A673 (cell line): ENCODE data around the gene HEXA. TPM values are rescaled to one million over a fixed set of nuclear protein-coding genes. Genes with fewer than 3 reads are reported as not detected.
"Not testable (repeated sequence)": the region's sequence is repeated elsewhere in the genome, so short reads cannot be mapped to it uniquely, and the experiment has no call there.

Experiments
- BruUV-seq: library from RNA; stranded (reverse); fragments of 400-500 nt; replicated peaks from 2 replicates; lab custom pipeline; 2021; lab: Mats Ljungman, UMichigan
- CTCF ChIA-PET: fragments of 300-600 bp; sonication (Branson Sonifier 250); formaldehyde crosslinking; loops from one replicate; lab custom pipeline; 2022; ENCODE audit warnings: antibody characterized with exemption; lab: Charles Lee
- POLR2A ChIA-PET: fragments of 300-600 bp; sonication (Branson Sonifier 250); formaldehyde crosslinking; loops from one replicate; lab custom pipeline; 2022; ENCODE audit warnings: antibody characterized with exemption; ENCODE audit not compliant: low non-redundant PET; lab: Charles Lee
- DNase-seq: peaks from one replicate; pipeline ENCODE4 v3.0.0-alpha.2; 2015; ENCODE audit warnings: low spot score
- H3K27ac ChIP-seq: fragments of 200-600 bp; sonication (generic); 2 replicates; pipeline ENCODE4 v1.5.1; 2016; ENCODE audit warnings: mixed run types, low read depth, mild to moderate bottlenecking, mixed read lengths, antibody characterized with exemption, low read length; ENCODE audit not compliant: poor library complexity, severe bottlenecking
- H3K27me3 ChIP-seq: fragments of 200-600 bp; sonication (generic); replicated peaks from 2 replicates; pipeline ENCODE4 v1.6.1; 2017; ENCODE audit warnings: mixed run types, low read depth, mild to moderate bottlenecking, mixed read lengths, antibody characterized with exemption, low read length; ENCODE audit not compliant: insufficient read depth, poor library complexity
- H3K36me3 ChIP-seq: fragments of 200-600 bp; sonication (generic); 2 replicates; pipeline ENCODE4 v1.6.1; 2016; ENCODE audit warnings: mixed run types, mild to moderate bottlenecking, mixed read lengths, antibody characterized with exemption, low read length; ENCODE audit not compliant: insufficient read depth, poor library complexity, severe bottlenecking
- H3K4me1 ChIP-seq: fragments of 200-600 bp; sonication (generic); 2 replicates; pipeline ENCODE4 v1.6.1; 2017; ENCODE audit warnings: mixed run types, mild to moderate bottlenecking, mixed read lengths, antibody characterized with exemption, low read length; ENCODE audit not compliant: insufficient read depth, poor library complexity, severe bottlenecking
- H3K4me3 ChIP-seq: fragments of 200-600 bp; sonication (generic); 2 replicates; pipeline ENCODE4 v1.5.1; 2016; ENCODE audit warnings: low read depth, mixed run types, mild to moderate bottlenecking, mixed read lengths, low read length; ENCODE audit not compliant: poor library complexity, severe bottlenecking
- H3K9me3 ChIP-seq: fragments of 200-600 bp; sonication (generic); 2 replicates; pipeline ENCODE4 v1.6.1; 2016; ENCODE audit warnings: mixed run types, low read depth, mild to moderate bottlenecking, mixed read lengths, antibody characterized with exemption, low read length; ENCODE audit not compliant: poor library complexity, severe bottlenecking
- EZH2 ChIP-seq: fragments of 200-600 bp; sonication (generic); IDR thresholded peaks from 2 replicates; pipeline ENCODE4 v1.6.1; 2017; ENCODE audit warnings: borderline replicate concordance, low read depth, mild to moderate bottlenecking, mixed read lengths, antibody characterized with exemption, low read length; ENCODE audit not compliant: poor library complexity, severe bottlenecking
- intact Hi-C: fragments of 100-400 bp; cut with micrococcal nuclease; formaldehyde crosslinking; loops from one replicate; pipeline ENCODE4 v1.10.0; 2022; ENCODE audit not compliant: unreplicated experiment
- total RNA-seq: library from RNA; stranded (reverse); gene quantifications from 2 replicates; pipeline ENCODE4 v1.2.3, GENCODE V29; 2021
- TF ChIP-seq, protein P1 (sequence below): fragments of 300-800, 200-600 bp; sonication (generic); conservative IDR thresholded peaks from 2 replicates; pipeline ENCODE4 v1.5.1; 2017; ENCODE audit warnings: low read depth, mild to moderate bottlenecking, antibody characterized with exemption, low read length, moderate library complexity, mixed read lengths

HEXA gene
- total RNA-seq, 1 experiment from 2014 or later: 64.8 TPM

DNA sequence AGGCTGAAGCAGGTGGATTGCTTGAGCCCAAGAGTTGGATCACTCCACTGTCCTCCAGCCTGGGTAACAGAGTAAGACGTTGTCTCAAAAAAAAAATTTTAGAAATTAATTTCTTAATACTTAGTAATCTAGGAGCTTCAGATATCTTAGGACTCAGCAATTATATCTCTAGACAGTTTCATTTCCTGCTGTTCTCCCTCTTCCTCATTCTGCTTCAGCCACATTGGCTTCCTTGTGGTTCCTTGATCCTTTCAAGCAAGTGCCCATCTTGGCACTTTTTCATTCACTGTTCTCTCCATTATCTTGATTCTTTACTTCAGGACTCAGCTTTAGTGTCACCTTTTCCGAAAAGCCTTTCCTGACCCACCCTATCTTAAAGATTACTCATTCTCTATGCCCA is 44.8 kb upstream of the HEXA start:
- no peak for DNase-seq
- ChIA-PET CTCF (no interaction called here), POLR2A (no interaction called here)
- Histone ChIP-seq H3K36me3 (no peaks in the 10 kb centered on the region), H3K4me1 (no peaks in the 10 kb centered on the region), H3K9me3 (peaks cover 5% of the 10 kb centered on the region), H3K4me3 (no peak overlapping the region), H3K27me3 (peaks cover 32% of the 10 kb centered on the region), H3K27ac (no peak overlapping the region)
- intact Hi-C loops: no loop called here
- TF ChIP-seq, protein P1, sequence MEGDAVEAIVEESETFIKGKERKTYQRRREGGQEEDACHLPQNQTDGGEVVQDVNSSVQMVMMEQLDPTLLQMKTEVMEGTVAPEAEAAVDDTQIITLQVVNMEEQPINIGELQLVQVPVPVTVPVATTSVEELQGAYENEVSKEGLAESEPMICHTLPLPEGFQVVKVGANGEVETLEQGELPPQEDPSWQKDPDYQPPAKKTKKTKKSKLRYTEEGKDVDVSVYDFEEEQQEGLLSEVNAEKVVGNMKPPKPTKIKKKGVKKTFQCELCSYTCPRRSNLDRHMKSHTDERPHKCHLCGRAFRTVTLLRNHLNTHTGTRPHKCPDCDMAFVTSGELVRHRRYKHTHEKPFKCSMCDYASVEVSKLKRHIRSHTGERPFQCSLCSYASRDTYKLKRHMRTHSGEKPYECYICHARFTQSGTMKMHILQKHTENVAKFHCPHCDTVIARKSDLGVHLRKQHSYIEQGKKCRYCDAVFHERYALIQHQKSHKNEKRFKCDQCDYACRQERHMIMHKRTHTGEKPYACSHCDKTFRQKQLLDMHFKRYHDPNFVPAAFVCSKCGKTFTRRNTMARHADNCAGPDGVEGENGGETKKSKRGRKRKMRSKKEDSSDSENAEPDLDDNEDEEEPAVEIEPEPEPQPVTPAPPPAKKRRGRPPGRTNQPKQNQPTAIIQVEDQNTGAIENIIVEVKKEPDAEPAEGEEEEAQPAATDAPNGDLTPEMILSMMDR: no peak
- no peak for TF ChIP-seq EZH2
- no TSS peak for BruUV-seq

DNA sequence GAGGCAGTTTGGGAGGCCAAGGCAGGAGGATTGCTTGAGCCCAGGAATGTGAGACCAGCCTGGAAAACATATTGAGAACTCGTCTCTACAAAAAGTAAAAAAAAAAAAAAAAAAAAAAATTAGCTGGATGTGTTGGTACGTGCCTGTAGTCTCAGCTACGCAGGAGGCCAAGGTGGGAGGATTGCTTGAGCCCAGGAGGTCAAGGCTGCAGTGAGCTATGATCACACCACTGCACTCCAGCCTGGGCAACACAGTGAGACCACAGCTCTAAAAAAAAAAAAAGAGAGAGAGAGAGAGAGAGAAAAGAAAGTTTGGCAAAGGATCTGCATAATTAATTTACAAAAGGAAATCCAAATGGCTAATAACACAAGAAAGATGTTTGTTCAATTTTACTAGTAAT is 44.0 kb upstream of the HEXA start:
- DNase-seq, H3K4me3 ChIP-seq, H3K4me1 ChIP-seq, intact Hi-C loops, POLR2A ChIA-PET, H3K27ac ChIP-seq, H3K36me3 ChIP-seq, H3K9me3 ChIP-seq, BruUV-seq: not testable (repeated sequence)
- peaks cover 32% of the 10 kb centered on the region for H3K27me3 ChIP-seq
- CTCF ChIA-PET: interaction anchor here (0.6 kb wide), 1 partner anchor 525 kb away, joined by 4 read pairs; no protein-coding TSS in a partner anchor

DNA sequence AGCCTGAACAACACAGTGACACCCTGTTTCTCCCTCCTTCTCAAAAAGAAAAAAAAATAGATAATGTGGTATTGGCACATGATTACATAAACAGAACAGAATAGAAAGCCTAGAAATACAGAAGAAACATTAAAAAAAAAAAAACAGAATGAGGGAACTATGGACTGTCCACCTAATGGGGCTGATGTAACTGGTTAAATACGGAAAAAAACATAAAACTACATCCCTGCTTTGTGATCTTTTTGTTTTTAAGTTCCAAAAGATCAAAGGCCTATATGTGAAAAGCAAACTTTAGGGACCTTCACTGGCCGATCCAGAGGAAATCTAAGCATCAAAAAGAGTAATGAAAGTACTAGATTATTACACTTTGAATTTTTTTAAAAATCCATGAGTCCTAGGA is 39.5 kb upstream of the HEXA start:
- H3K9me3 ChIP-seq: no peaks in the 10 kb centered on the region
- H3K4me3 ChIP-seq: no peak overlapping the region
- H3K27ac ChIP-seq: no peak overlapping the region
- intact Hi-C loops: no loop called here
- ChIA-PET POLR2A (no interaction called here), CTCF (interaction anchor here (0.7 kb wide), 1 partner anchor 16 kb away, joined by 5 read pairs; no protein-coding TSS in a partner anchor)
- no peak for DNase-seq
- no TSS peak for BruUV-seq
- no peaks in the 10 kb centered on the region for H3K36me3 ChIP-seq
- TF ChIP-seq, protein P1: no peak
- no peak for TF ChIP-seq EZH2
- no peaks in the 10 kb centered on the region for H3K4me1 ChIP-seq
- H3K27me3 ChIP-seq: peaks cover 35% of the 10 kb centered on the region

- POLR2A ChIA-PET: not testable (repeated sequence)
Observed at GRCh38 chr15:72413337-72413736, 37.5 kb upstream of the HEXA start.

More at GRCh38 chr15:72413337-72413736, 37.5 kb upstream of the HEXA start:
- H3K36me3 ChIP-seq, H3K4me1 ChIP-seq, H3K4me3 ChIP-seq, H3K9me3 ChIP-seq, CTCF ChIA-PET, DNase-seq, BruUV-seq, H3K27ac ChIP-seq, intact Hi-C loops: not testable (repeated sequence)
- H3K27me3 ChIP-seq: peaks cover 37% of the 10 kb centered on the region
